ENCODE data around the gene SLC4A4.

GRCh38 chr4:71473541-71474240, 134.9 kb downstream of the SLC4A4 start:
- no peak for TF ChIP-seq CTCF (IDR thresholded peaks at IDR 0.05; ENCODE audit: low read length)
- no peak for TF ChIP-seq EZH2 (IDR thresholded peaks at IDR 0.05; ENCODE audit: borderline replicate concordance, low read length)
